IMR-90 (cell line): ENCODE data around the gene GJB5. TPM values are rescaled to one million over a fixed set of nuclear protein-coding genes. Genes with fewer than 3 reads are reported as not detected.

ENCODE experiments used
- ATAC-seq: fragments of 200-7000 bp; cut with Tn5 transposase; 2 replicates; pipeline ENCODE4 v1.9.1; 2020; ENCODE audit warnings: low read depth, mild to moderate bottlenecking, moderate library complexity
- BruUV-seq: library from RNA; stranded (reverse); fragments of 400-500 nt; replicated peaks from 2 replicates; lab custom pipeline; 2021; lab: Mats Ljungman, UMichigan
- CTCF ChIA-PET: fragments of 300-600 bp; formaldehyde crosslinking; extraction: SDS; loops from one replicate; lab custom pipeline; 2021; ENCODE audit warnings: antibody characterized with exemption; lab: Yijun Ruan, JAX
- POLR2A ChIA-PET: fragments of 300-600 bp; sonication (Branson Sonifier 250); formaldehyde crosslinking; loops from one replicate; lab custom pipeline; 2022; ENCODE audit warnings: antibody characterized with exemption; ENCODE audit not compliant: unreplicated experiment; lab: Charles Lee
- DNase-seq: peaks from one replicate; pipeline ENCODE4 v3.0.0; 2013
- H2AFZ ChIP-seq: replicated peaks from 2 replicates; pipeline ENCODE3; 2013; ENCODE audit warnings: low read length, mild to moderate bottlenecking; ENCODE audit not compliant: poor library complexity
- H2AK5ac ChIP-seq: 2 replicates; pipeline ENCODE4 v1.6.1; 2013; ENCODE audit warnings: low read depth, low read length, inconsistent platforms
- H2AK9ac ChIP-seq: replicated peaks from 2 replicates; pipeline ENCODE3; 2013; ENCODE audit warnings: mild to moderate bottlenecking, low read depth, low read length, moderate library complexity; ENCODE audit not compliant: poor library complexity
- H2BK120ac ChIP-seq: 2 replicates; pipeline ENCODE4 v1.6.1; 2013; ENCODE audit warnings: low read depth, low read length, inconsistent platforms
- H2BK15ac ChIP-seq: 3 replicates; pipeline ENCODE4 v1.6.1; 2013; ENCODE audit warnings: low read depth, low read length, inconsistent platforms
- H2BK20ac ChIP-seq: 2 replicates; pipeline ENCODE4 v1.6.1; 2013; ENCODE audit warnings: low read depth, mild to moderate bottlenecking, inconsistent platforms, low read length, moderate library complexity
- H2BK5ac ChIP-seq: 2 replicates; pipeline ENCODE4 v1.6.1; 2013; ENCODE audit warnings: mild to moderate bottlenecking, low read depth, low read length, inconsistent platforms; ENCODE audit not compliant: poor library complexity, severe bottlenecking
- H3K14ac ChIP-seq: replicated peaks from 2 replicates; pipeline ENCODE4 v1.6.1; 2013; ENCODE audit warnings: low read depth, low read length, inconsistent platforms
- H3K18ac ChIP-seq: 2 replicates; pipeline ENCODE4 v1.6.1; 2013; ENCODE audit warnings: low read depth, low read length, control low read depth
- H3K23ac ChIP-seq: 2 replicates; pipeline ENCODE4 v1.6.1; 2013; ENCODE audit warnings: low read depth, low read length, inconsistent platforms
- H3K27ac ChIP-seq: 2 replicates; pipeline ENCODE4 v1.5.1; 2013; ENCODE audit warnings: mild to moderate bottlenecking, control low read depth, low read length; ENCODE audit not compliant: insufficient read depth
- H3K27me3 ChIP-seq: 2 replicates; pipeline ENCODE4 v1.6.1; 2013; ENCODE audit warnings: low read length; ENCODE audit not compliant: control insufficient read depth, insufficient read depth
- H3K36me3 ChIP-seq: 2 replicates; pipeline ENCODE4 v1.6.1; 2013; ENCODE audit warnings: low read length, mixed read lengths; ENCODE audit not compliant: control insufficient read depth, insufficient read depth
- H3K4ac ChIP-seq: 2 replicates; pipeline ENCODE4 v1.6.1; 2013; ENCODE audit warnings: low read depth, low read length, inconsistent platforms
- H3K4me1 ChIP-seq: 2 replicates; pipeline ENCODE4 v1.6.1; 2013; ENCODE audit warnings: low read length, mixed read lengths; ENCODE audit not compliant: control insufficient read depth, insufficient read depth
- H3K4me2 ChIP-seq: 2 replicates; pipeline ENCODE4 v1.6.1; 2013; ENCODE audit warnings: low read depth, mild to moderate bottlenecking, control low read depth, low read length, moderate library complexity
- H3K4me3 ChIP-seq: 2 replicates; pipeline ENCODE4 v1.5.1; 2013; ENCODE audit warnings: low read depth, mild to moderate bottlenecking, control low read depth, low read length, moderate library complexity; ENCODE audit not compliant: insufficient read depth
- H3K56ac ChIP-seq: 2 replicates; pipeline ENCODE4 v1.6.1; 2013; ENCODE audit warnings: low read length, inconsistent platforms; ENCODE audit not compliant: insufficient read depth; ENCODE audit errors: extremely low read depth
- H3K79me1 ChIP-seq, 2 experiments: 2 replicates each; pipeline ENCODE4 v1.6.1; 2013; ENCODE audit warnings: low read length in 2 of 2, inconsistent platforms in 1 of 2, low read depth in 1 of 2
- H3K9ac ChIP-seq: 2 replicates; pipeline ENCODE4 v1.6.1; 2013; ENCODE audit warnings: low read depth, low read length, control low read depth
- H3K9me1 ChIP-seq: 2 replicates; pipeline ENCODE4 v1.6.1; 2013; ENCODE audit warnings: low read length, inconsistent platforms; ENCODE audit not compliant: insufficient read depth
- H3K9me3 ChIP-seq: 2 replicates; pipeline ENCODE4 v1.6.1; 2013; ENCODE audit warnings: low read length; ENCODE audit not compliant: control insufficient read depth, insufficient read depth
- H4K20me1 ChIP-seq: 2 replicates; pipeline ENCODE4 v1.6.1; 2013; ENCODE audit warnings: low read length, inconsistent platforms; ENCODE audit not compliant: insufficient read depth
- H4K5ac ChIP-seq: 2 replicates; pipeline ENCODE4 v1.6.1; 2013; ENCODE audit warnings: mild to moderate bottlenecking, low read depth, low read length, control low read depth
- H4K8ac ChIP-seq, 2 experiments: 2 replicates each; pipeline ENCODE4 v1.6.1; 2013; ENCODE audit warnings: low read depth in 2 of 2, low read length in 2 of 2, control low read depth in 1 of 2, inconsistent platforms in 1 of 2
- H4K91ac ChIP-seq: 2 replicates; pipeline ENCODE4 v1.6.1; 2013; ENCODE audit warnings: low read depth, low read length, inconsistent platforms; ENCODE audit not compliant: insufficient read depth
- CEBPB ChIP-seq: IDR thresholded peaks from 2 replicates; pipeline ENCODE4 v1.6.1; 2012; ENCODE audit warnings: low read depth, low read length, improper control_type of control experiment
- MAFK ChIP-seq: IDR thresholded peaks from 2 replicates; pipeline ENCODE4 v1.6.1; 2012; ENCODE audit warnings: low read depth, low read length, improper control_type of control experiment
- MAZ ChIP-seq: IDR thresholded peaks from 2 replicates; pipeline ENCODE4 v1.6.1; 2012; ENCODE audit warnings: low read depth, mild to moderate bottlenecking, low read length, improper control_type of control experiment, moderate library complexity, borderline replicate concordance
- MXI1 ChIP-seq: IDR thresholded peaks from 2 replicates; pipeline ENCODE4 v1.6.1; 2012; ENCODE audit warnings: low read depth, mild to moderate bottlenecking, low read length, moderate library complexity, borderline replicate concordance
- NFE2L2 ChIP-seq: fragments of 150-350 bp; IDR thresholded peaks from 2 replicates; pipeline ENCODE4 v1.6.1; 2016; ENCODE audit warnings: low read depth, mild to moderate bottlenecking, low read length
- RCOR1 ChIP-seq: IDR thresholded peaks from 2 replicates; pipeline ENCODE4 v1.6.1; 2012; ENCODE audit warnings: mild to moderate bottlenecking, low read length, improper control_type of control experiment; ENCODE audit not compliant: insufficient replicate concordance
- RFX5 ChIP-seq: IDR thresholded peaks from 2 replicates; pipeline ENCODE4 v1.8.0; 2012; ENCODE audit warnings: low read depth, mild to moderate bottlenecking, low read length, moderate library complexity
- WGBS, 2 experiments: methylation state at CpG; one replicate each; pipeline versions ENCODE4 v1.1.5 to v1.1.7; 2013; ENCODE audit warnings: missing lambda C conversion rate in 2 of 2; ENCODE audit not compliant: insufficient read length in 1 of 2; ENCODE audit errors: extremely low coverage in 2 of 2; 5-methylcytosine and 5-hydroxymethylcytosine counted together
- dilution Hi-C: fragments of 300-500 bp; cut with HindIII; formaldehyde crosslinking; loops from one replicate; pipeline ENCODE4 v1.14.3; 2018; ENCODE audit warnings: low sequenced_read_pairs; ENCODE audit not compliant: unreplicated experiment
- in situ Hi-C: fragments of 300-500 bp; cut with MboI; formaldehyde crosslinking; loops from 3 replicates; pipeline ENCODE4 v1.14.3; 2019; ENCODE audit warnings: low sequenced_read_pairs, inconsistent platforms, mixed read lengths
- intact Hi-C: fragments of 100-400 bp; cut with micrococcal nuclease; formaldehyde crosslinking; loops from 2 replicates; pipeline ENCODE4 v1.10.0; 2022
- polyA plus RNA-seq, 3 experiments: library from polyadenylated mRNA; depleted of rRNA; stranded (reverse); fragments of >200 nt; gene quantifications; 2 replicates each; pipeline ENCODE4 v1.2.3, GENCODE V29; 2012; ENCODE audit warnings: low replicate concordance in 1 of 3
- total RNA-seq: library from RNA; depleted of rRNA; stranded (reverse); fragments of >200 nt; gene quantifications from 2 replicates; pipeline ENCODE4 v1.2.3, GENCODE V29; 2012
- TF ChIP-seq, protein P1 (sequence below): fragments of 150-350 bp; IDR thresholded peaks from 2 replicates; pipeline ENCODE4 v1.6.1; 2017; ENCODE audit warnings: mild to moderate bottlenecking, antibody characterized with exemption, low read length, low read depth
- TF ChIP-seq, protein P2 (sequence below): conservative IDR thresholded peaks from 2 replicates; pipeline ENCODE4 v1.5.1; 2012; ENCODE audit warnings: mild to moderate bottlenecking, low read depth, low read length, improper control_type of control experiment
- TF ChIP-seq, protein P3 (sequence below): fragments of 150-350 bp; IDR thresholded peaks from 2 replicates; pipeline ENCODE4 v1.6.1; 2016; ENCODE audit warnings: low read depth, mild to moderate bottlenecking, low read length, moderate library complexity, borderline replicate concordance

Gene GJB5
- total and polyA plus RNA-seq, 2 of the 4 experiments (the other 2 are of a cell fraction) = 0.10 TPM; not detected in 1

DNA sequence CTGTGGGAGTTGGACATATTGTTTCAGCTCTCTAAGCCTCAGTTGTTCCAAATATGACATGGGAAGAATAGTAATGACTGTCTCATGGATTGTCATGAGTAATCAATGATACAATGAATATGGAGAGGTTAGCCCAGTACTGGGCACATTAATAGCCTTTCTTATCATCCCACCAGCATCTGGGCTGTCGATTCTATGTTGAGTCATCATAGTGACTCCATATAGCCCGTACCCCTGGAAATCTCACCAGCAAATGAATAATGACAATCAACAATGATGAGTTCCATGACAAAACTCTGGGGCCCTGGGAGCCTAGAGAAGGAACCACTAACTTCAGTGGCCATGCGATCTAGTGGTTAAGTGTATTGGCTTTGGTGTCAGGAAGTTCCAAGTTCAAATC lies 39.7 kb upstream of the GJB5 start:
- H3K27ac ChIP-seq = no peak overlapping the region
- in situ Hi-C loops (no loop called here), intact Hi-C loops (no loop called here), dilution Hi-C loops (no loop called here)
- BruUV-seq = no TSS peak
- H3K79me1 ChIP-seq = no peaks in the 10 kb centered on the region
- TF ChIP-seq MXI1 (no peak), RFX5 (no peak), RCOR1 (no peak), CEBPB (no peak), MAFK (no peak), NFE2L2 (no peak), MAZ (no peak)
- TF ChIP-seq, protein P1, sequence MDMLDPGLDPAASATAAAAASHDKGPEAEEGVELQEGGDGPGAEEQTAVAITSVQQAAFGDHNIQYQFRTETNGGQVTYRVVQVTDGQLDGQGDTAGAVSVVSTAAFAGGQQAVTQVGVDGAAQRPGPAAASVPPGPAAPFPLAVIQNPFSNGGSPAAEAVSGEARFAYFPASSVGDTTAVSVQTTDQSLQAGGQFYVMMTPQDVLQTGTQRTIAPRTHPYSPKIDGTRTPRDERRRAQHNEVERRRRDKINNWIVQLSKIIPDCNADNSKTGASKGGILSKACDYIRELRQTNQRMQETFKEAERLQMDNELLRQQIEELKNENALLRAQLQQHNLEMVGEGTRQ = no peak
- TF ChIP-seq, protein P2, sequence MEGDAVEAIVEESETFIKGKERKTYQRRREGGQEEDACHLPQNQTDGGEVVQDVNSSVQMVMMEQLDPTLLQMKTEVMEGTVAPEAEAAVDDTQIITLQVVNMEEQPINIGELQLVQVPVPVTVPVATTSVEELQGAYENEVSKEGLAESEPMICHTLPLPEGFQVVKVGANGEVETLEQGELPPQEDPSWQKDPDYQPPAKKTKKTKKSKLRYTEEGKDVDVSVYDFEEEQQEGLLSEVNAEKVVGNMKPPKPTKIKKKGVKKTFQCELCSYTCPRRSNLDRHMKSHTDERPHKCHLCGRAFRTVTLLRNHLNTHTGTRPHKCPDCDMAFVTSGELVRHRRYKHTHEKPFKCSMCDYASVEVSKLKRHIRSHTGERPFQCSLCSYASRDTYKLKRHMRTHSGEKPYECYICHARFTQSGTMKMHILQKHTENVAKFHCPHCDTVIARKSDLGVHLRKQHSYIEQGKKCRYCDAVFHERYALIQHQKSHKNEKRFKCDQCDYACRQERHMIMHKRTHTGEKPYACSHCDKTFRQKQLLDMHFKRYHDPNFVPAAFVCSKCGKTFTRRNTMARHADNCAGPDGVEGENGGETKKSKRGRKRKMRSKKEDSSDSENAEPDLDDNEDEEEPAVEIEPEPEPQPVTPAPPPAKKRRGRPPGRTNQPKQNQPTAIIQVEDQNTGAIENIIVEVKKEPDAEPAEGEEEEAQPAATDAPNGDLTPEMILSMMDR = no peak
- TF ChIP-seq, protein P3, sequence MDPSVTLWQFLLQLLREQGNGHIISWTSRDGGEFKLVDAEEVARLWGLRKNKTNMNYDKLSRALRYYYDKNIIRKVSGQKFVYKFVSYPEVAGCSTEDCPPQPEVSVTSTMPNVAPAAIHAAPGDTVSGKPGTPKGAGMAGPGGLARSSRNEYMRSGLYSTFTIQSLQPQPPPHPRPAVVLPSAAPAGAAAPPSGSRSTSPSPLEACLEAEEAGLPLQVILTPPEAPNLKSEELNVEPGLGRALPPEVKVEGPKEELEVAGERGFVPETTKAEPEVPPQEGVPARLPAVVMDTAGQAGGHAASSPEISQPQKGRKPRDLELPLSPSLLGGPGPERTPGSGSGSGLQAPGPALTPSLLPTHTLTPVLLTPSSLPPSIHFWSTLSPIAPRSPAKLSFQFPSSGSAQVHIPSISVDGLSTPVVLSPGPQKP = no peak
- no peak overlapping the region for H2AK9ac ChIP-seq
- WGBS, 2 experiments = no CpG with 5 or more reads among the region's 3 CpGs
- no peak overlapping the region for H2AFZ ChIP-seq
- no peak overlapping the region for H2BK15ac ChIP-seq
- H3K4ac ChIP-seq = no peak overlapping the region
- H3K4me1 ChIP-seq = no peaks in the 10 kb centered on the region
- H3K9ac ChIP-seq = no peak overlapping the region
- no peak overlapping the region for H2BK5ac ChIP-seq
- no peak overlapping the region for H3K56ac ChIP-seq
- H3K36me3 ChIP-seq = no peaks in the 10 kb centered on the region
- H3K14ac ChIP-seq = no peak overlapping the region
- H4K91ac ChIP-seq = no peak overlapping the region
- no peak overlapping the region for H3K18ac ChIP-seq
- H3K4me2 ChIP-seq = no peak overlapping the region
- ChIA-PET POLR2A (no interaction called here), CTCF (no interaction called here)
- no peak for DNase-seq
- H4K8ac ChIP-seq = no peak overlapping the region
- H4K5ac ChIP-seq = no peak overlapping the region
- no peaks in the 10 kb centered on the region for H3K27me3 ChIP-seq
- ATAC-seq = no peak
- H3K9me1 ChIP-seq = no peaks in the 10 kb centered on the region
- H4K20me1 ChIP-seq = no peaks in the 10 kb centered on the region
- no peak overlapping the region for H3K23ac ChIP-seq
- H3K4me3 ChIP-seq = no peak overlapping the region
- no peak overlapping the region for H2AK5ac ChIP-seq
- H2BK20ac ChIP-seq = no peak overlapping the region
- H2BK120ac ChIP-seq = no peak overlapping the region
- H3K9me3 ChIP-seq = no peaks in the 10 kb centered on the region
